ENCODE results near the gene EXOC3L1. TPM values are rescaled to one million over a fixed set of nuclear protein-coding genes. Genes with fewer than 3 reads are reported as not detected.

The EXOC3L1 gene
- total RNA-seq, 1 donor from 2014 or later, result 0.45 TPM

DNA sequence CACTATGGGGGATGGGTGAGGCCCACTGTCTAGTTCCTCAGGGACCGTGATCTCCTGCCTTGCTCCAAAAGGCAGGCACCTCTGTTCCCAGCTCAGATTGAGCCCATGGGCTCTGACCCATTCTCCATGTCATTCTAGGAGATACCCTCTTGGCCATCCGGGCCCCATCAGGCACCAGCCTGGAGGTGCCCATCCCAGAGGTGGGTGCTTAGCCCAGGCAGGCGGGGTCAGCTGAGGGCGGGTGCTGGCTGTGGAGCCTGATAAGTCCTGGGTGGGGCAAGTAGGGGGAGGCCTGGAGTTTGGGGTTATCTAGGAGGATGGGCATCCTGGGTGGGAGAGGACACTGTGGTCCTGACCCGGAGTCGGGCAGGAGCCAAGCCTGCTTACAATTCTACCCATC is 4.3 kb upstream of the EXOC3L1 start:
- peaks cover 22% of the 10 kb centered on the region for H3K36me3 Mint-ChIP-seq (ENCODE audit: low read depth, unreplicated experiment)
- H3K27ac Mint-ChIP-seq (ENCODE audit: unreplicated experiment), result no peak overlapping the region
- no peaks in the 10 kb centered on the region for H3K9me3 Mint-ChIP-seq (ENCODE audit: unreplicated experiment)
- no peak for DNase-seq (ENCODE audit: low read depth)
- H3K9ac ChIP-seq (ENCODE audit: low read length), result peak overlapping the region; percentile 93
- no peaks in the 10 kb centered on the region for H3K27me3 Mint-ChIP-seq (ENCODE audit: low read depth, unreplicated experiment)
- H3K36me3 ChIP-seq (ENCODE audit: insufficient read depth, low read length), result peaks cover 35% of the 10 kb centered on the region
- H3K27me3 ChIP-seq (ENCODE audit: insufficient read depth, low read length), result no peaks in the 10 kb centered on the region
- no peak overlapping the region for H3K27ac ChIP-seq (ENCODE audit: low read depth, low read length)
- peaks cover 16% of the 10 kb centered on the region for H3K4me1 Mint-ChIP-seq (ENCODE audit: low read depth, unreplicated experiment)
- FAIRE-seq, result no peak
- no peak overlapping the region for H3K4me3 ChIP-seq (ENCODE audit: insufficient read depth, low read depth, low read length)
- H3K9me3 ChIP-seq (ENCODE audit: insufficient read depth, low read depth, low read length), result no peaks in the 10 kb centered on the region
- H2AFZ ChIP-seq (ENCODE audit: low read depth, low read length), result no peak overlapping the region
- H4K20me1 ChIP-seq (ENCODE audit: insufficient read depth, low read length), result peaks cover 60% of the 10 kb centered on the region
- H3K4me1 ChIP-seq (ENCODE audit: insufficient read depth, low read length), result peaks cover 15% of the 10 kb centered on the region
- H3K79me2 ChIP-seq (ENCODE audit: insufficient read depth, low read length), result peaks cover 40% of the 10 kb centered on the region
- TF ChIP-seq, protein P1, sequence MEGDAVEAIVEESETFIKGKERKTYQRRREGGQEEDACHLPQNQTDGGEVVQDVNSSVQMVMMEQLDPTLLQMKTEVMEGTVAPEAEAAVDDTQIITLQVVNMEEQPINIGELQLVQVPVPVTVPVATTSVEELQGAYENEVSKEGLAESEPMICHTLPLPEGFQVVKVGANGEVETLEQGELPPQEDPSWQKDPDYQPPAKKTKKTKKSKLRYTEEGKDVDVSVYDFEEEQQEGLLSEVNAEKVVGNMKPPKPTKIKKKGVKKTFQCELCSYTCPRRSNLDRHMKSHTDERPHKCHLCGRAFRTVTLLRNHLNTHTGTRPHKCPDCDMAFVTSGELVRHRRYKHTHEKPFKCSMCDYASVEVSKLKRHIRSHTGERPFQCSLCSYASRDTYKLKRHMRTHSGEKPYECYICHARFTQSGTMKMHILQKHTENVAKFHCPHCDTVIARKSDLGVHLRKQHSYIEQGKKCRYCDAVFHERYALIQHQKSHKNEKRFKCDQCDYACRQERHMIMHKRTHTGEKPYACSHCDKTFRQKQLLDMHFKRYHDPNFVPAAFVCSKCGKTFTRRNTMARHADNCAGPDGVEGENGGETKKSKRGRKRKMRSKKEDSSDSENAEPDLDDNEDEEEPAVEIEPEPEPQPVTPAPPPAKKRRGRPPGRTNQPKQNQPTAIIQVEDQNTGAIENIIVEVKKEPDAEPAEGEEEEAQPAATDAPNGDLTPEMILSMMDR (IDR thresholded peaks at IDR 0.05; ENCODE audit: insufficient read depth, low read depth, low read length), result no peak
- TF ChIP-seq EZH2 (IDR thresholded peaks at IDR 0.05; ENCODE audit: insufficient read depth, low read length), result no peak
- peak overlapping the region; percentile 95 for H3K4me2 ChIP-seq (ENCODE audit: low read length)
- peak overlapping the region; percentile 93 for H3K4me3 Mint-ChIP-seq (ENCODE audit: unreplicated experiment)

- Mint-ChIP-seq H3K4me1 (ENCODE audit: low read depth, unreplicated experiment) (peaks cover 16% of the 10 kb centered on the region), H3K27ac (ENCODE audit: unreplicated experiment) (peak overlapping the region; percentile 58), H3K27me3 (ENCODE audit: low read depth, unreplicated experiment) (no peaks in the 10 kb centered on the region), H3K4me3 (ENCODE audit: unreplicated experiment) (peak overlapping the region; percentile 93), H3K9me3 (ENCODE audit: unreplicated experiment) (no peaks in the 10 kb centered on the region), H3K36me3 (ENCODE audit: low read depth, unreplicated experiment) (peaks cover 22% of the 10 kb centered on the region)
- TF ChIP-seq, protein P1 (IDR thresholded peaks at IDR 0.05; ENCODE audit: insufficient read depth, low read depth, low read length), result no peak
- TF ChIP-seq EZH2 (IDR thresholded peaks at IDR 0.05; ENCODE audit: insufficient read depth, low read length), result no peak
- Histone ChIP-seq H3K4me1 (ENCODE audit: insufficient read depth, low read length) (peaks cover 15% of the 10 kb centered on the region), H3K36me3 (ENCODE audit: insufficient read depth, low read length) (peaks cover 35% of the 10 kb centered on the region), H3K4me3 (ENCODE audit: insufficient read depth, low read depth, low read length) (peak overlapping the region; percentile 13), H3K27ac (ENCODE audit: low read depth, low read length) (no peak overlapping the region), H4K20me1 (ENCODE audit: insufficient read depth, low read length) (peaks cover 59% of the 10 kb centered on the region), H3K4me2 (ENCODE audit: low read length) (peak overlapping the region; percentile 95), H3K27me3 (ENCODE audit: insufficient read depth, low read length) (no peaks in the 10 kb centered on the region), H3K9me3 (ENCODE audit: insufficient read depth, low read depth, low read length) (no peaks in the 10 kb centered on the region), H3K9ac (ENCODE audit: low read length) (peak overlapping the region; percentile 93), H2AFZ (ENCODE audit: low read depth, low read length) (no peak overlapping the region), H3K79me2 (ENCODE audit: insufficient read depth, low read length) (peaks cover 40% of the 10 kb centered on the region)
- DNase-seq (ENCODE audit: low read depth) (no peak), FAIRE-seq (no peak)
Measured at GRCh38 chr16:67193536-67193935, 3.6 kb upstream of the EXOC3L1 start.

GRCh38 chr16:67192781-67193361 is 2.9 kb upstream of the EXOC3L1 start:
- Mint-ChIP-seq H3K36me3 (ENCODE audit: low read depth, unreplicated experiment) (peaks cover 22% of the 10 kb centered on the region), H3K4me3 (ENCODE audit: unreplicated experiment) (peak overlapping the region; percentile 93), H3K4me1 (ENCODE audit: low read depth, unreplicated experiment) (peaks cover 17% of the 10 kb centered on the region), H3K27me3 (ENCODE audit: low read depth, unreplicated experiment) (no peaks in the 10 kb centered on the region), H3K9me3 (ENCODE audit: unreplicated experiment) (no peaks in the 10 kb centered on the region), H3K27ac (ENCODE audit: unreplicated experiment) (peak overlapping the region; percentile 64)
- no peak overlapping the region for H2AFZ ChIP-seq (ENCODE audit: low read depth, low read length)
- FAIRE-seq (no peak), DNase-seq (ENCODE audit: low read depth) (no peak)
- H3K4me3 ChIP-seq (ENCODE audit: insufficient read depth, low read depth, low read length), result peak overlapping the region; percentile 89
- peak overlapping the region; percentile 93 for H3K9ac ChIP-seq (ENCODE audit: low read length)
- TF ChIP-seq EZH2 (IDR thresholded peaks at IDR 0.05; ENCODE audit: insufficient read depth, low read length), result no peak
- TF ChIP-seq, protein P1 (IDR thresholded peaks at IDR 0.05; ENCODE audit: insufficient read depth, low read depth, low read length), result no peak
- H3K4me2 ChIP-seq (ENCODE audit: low read length), result peak overlapping the region; percentile 95
- H4K20me1 ChIP-seq (ENCODE audit: insufficient read depth, low read length), result peaks cover 52% of the 10 kb centered on the region
- no peaks in the 10 kb centered on the region for H3K27me3 ChIP-seq (ENCODE audit: insufficient read depth, low read length)
- no peaks in the 10 kb centered on the region for H3K9me3 ChIP-seq (ENCODE audit: insufficient read depth, low read depth, low read length)
- peaks cover 35% of the 10 kb centered on the region for H3K36me3 ChIP-seq (ENCODE audit: insufficient read depth, low read length)
- H3K27ac ChIP-seq (ENCODE audit: low read depth, low read length), result peak overlapping the region; percentile 53
- peaks cover 15% of the 10 kb centered on the region for H3K4me1 ChIP-seq (ENCODE audit: insufficient read depth, low read length)
- peaks cover 40% of the 10 kb centered on the region for H3K79me2 ChIP-seq (ENCODE audit: insufficient read depth, low read length)

Data from astrocyte (in vitro differentiated cells and primary cell).